ENCODE data around the gene FAM111B.

DNA sequence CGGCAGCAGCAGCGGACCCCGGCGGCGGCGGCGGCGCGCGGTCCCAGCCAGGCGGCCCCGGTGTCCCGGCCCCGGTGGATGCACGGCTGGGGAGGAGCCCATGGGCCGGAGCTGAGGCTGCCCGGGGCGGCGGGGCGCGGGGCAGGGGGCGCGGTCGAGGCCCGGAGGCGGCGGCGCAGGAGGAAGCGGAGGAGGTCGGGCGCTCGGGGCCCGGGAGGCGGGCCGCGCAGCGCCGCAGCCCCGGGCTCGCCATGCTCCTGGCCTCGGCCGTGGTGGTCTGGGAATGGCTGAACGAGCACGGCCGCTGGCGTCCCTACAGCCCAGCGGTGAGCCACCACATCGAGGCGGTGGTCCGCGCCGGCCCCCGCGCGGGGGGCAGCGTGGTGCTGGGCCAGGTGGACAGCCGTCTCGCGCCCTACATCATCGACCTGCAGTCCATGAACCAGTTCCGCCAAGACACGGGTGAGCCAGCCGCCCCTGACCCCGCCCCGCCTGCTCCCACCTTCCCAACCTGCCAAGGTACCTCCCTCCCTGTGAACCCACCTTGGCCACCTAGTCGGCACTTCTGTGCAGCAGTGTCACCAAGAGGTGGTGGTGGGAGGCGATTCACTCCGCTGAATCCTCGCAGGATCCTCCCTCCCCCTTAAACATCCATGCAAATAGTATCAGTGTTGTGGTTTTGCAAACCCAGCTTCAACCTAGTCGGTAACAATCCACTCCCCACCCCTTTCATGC lies 65.5 kb downstream of the FAM111B start:
- TF ChIP-seq, protein P1, sequence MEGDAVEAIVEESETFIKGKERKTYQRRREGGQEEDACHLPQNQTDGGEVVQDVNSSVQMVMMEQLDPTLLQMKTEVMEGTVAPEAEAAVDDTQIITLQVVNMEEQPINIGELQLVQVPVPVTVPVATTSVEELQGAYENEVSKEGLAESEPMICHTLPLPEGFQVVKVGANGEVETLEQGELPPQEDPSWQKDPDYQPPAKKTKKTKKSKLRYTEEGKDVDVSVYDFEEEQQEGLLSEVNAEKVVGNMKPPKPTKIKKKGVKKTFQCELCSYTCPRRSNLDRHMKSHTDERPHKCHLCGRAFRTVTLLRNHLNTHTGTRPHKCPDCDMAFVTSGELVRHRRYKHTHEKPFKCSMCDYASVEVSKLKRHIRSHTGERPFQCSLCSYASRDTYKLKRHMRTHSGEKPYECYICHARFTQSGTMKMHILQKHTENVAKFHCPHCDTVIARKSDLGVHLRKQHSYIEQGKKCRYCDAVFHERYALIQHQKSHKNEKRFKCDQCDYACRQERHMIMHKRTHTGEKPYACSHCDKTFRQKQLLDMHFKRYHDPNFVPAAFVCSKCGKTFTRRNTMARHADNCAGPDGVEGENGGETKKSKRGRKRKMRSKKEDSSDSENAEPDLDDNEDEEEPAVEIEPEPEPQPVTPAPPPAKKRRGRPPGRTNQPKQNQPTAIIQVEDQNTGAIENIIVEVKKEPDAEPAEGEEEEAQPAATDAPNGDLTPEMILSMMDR (IDR thresholded peaks at IDR 0.05; ENCODE audit: insufficient read depth, low read length), result no peak
- TF ChIP-seq, protein P2, sequence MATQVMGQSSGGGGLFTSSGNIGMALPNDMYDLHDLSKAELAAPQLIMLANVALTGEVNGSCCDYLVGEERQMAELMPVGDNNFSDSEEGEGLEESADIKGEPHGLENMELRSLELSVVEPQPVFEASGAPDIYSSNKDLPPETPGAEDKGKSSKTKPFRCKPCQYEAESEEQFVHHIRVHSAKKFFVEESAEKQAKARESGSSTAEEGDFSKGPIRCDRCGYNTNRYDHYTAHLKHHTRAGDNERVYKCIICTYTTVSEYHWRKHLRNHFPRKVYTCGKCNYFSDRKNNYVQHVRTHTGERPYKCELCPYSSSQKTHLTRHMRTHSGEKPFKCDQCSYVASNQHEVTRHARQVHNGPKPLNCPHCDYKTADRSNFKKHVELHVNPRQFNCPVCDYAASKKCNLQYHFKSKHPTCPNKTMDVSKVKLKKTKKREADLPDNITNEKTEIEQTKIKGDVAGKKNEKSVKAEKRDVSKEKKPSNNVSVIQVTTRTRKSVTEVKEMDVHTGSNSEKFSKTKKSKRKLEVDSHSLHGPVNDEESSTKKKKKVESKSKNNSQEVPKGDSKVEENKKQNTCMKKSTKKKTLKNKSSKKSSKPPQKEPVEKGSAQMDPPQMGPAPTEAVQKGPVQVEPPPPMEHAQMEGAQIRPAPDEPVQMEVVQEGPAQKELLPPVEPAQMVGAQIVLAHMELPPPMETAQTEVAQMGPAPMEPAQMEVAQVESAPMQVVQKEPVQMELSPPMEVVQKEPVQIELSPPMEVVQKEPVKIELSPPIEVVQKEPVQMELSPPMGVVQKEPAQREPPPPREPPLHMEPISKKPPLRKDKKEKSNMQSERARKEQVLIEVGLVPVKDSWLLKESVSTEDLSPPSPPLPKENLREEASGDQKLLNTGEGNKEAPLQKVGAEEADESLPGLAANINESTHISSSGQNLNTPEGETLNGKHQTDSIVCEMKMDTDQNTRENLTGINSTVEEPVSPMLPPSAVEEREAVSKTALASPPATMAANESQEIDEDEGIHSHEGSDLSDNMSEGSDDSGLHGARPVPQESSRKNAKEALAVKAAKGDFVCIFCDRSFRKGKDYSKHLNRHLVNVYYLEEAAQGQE (IDR thresholded peaks at IDR 0.05; ENCODE audit: insufficient replicate concordance, low read depth), result no peak
